H1 (cell line): ENCODE measurements around the gene NMRAL1. TPM values are rescaled to one million over a fixed set of nuclear protein-coding genes. Genes with fewer than 3 reads are reported as not detected.

Experiments used
- CTCF ChIA-PET: fragments of 300-600 bp; sonication (Branson Sonifier 250); formaldehyde crosslinking; loops from one replicate; lab custom pipeline; 2021; ENCODE audit not compliant: partially characterized antibody; lab: Charles Lee
- POLR2A ChIA-PET: fragments of 300-600 bp; sonication (Branson Sonifier 250); formaldehyde crosslinking; loops from one replicate; lab custom pipeline; 2021; ENCODE audit warnings: inconsistent platforms; ENCODE audit not compliant: partially characterized antibody; lab: Charles Lee
- DNase-seq, 2 experiments: peaks; one replicate each; pipeline versions ENCODE4 v3.0.0 to v3.0.0-alpha.2; 2010 to 2022; ENCODE audit warnings: low spot score in 2 of 2, low read depth in 1 of 2, mixed read lengths in 1 of 2
- FAIRE-seq: peaks from 2 replicates; lab custom pipeline; 2011; peaks lifted over from hg19 to GRCh38; lab: Jason Lieb, UNC
- H2AFZ ChIP-seq: 2 replicates; pipeline ENCODE4 v1.8.1; 2012; ENCODE audit warnings: low read length, inconsistent platforms
- H2AK5ac ChIP-seq: 2 replicates; pipeline ENCODE4 v1.6.1; 2013; ENCODE audit warnings: low read depth, low read length
- H2BK120ac ChIP-seq: replicated peaks from 2 replicates; pipeline ENCODE3; 2013; ENCODE audit warnings: low read depth, low read length, inconsistent platforms
- H2BK12ac ChIP-seq: 2 replicates; pipeline ENCODE4 v1.6.1; 2013; ENCODE audit warnings: low read depth, low read length
- H2BK15ac ChIP-seq: 2 replicates; pipeline ENCODE4 v1.6.1; 2013; ENCODE audit warnings: low read length
- H2BK20ac ChIP-seq: 2 replicates; pipeline ENCODE4 v1.6.1; 2013; ENCODE audit warnings: low read length
- H2BK5ac ChIP-seq: 2 replicates; pipeline ENCODE4 v1.6.1; 2013; ENCODE audit warnings: low read depth, low read length
- H3K14ac ChIP-seq: 2 replicates; pipeline ENCODE4 v1.6.1; 2013; ENCODE audit warnings: inconsistent platforms; ENCODE audit not compliant: insufficient read length
- H3K18ac ChIP-seq: 2 replicates; pipeline ENCODE4 v1.6.1; 2013; ENCODE audit warnings: low read length; ENCODE audit errors: extremely low read depth
- H3K23ac ChIP-seq: 2 replicates; pipeline ENCODE4 v1.6.1; 2013; ENCODE audit warnings: inconsistent platforms; ENCODE audit not compliant: insufficient read length
- H3K23me2 ChIP-seq: 2 replicates; pipeline ENCODE4 v1.6.1; 2013; ENCODE audit warnings: low read depth, low read length
- H3K27ac ChIP-seq: 2 replicates; pipeline ENCODE4 v1.6.1; 2011; ENCODE audit warnings: low read depth, low read length, inconsistent platforms
- H3K27me3 ChIP-seq, 4 experiments: replicated peaks in 1 of 4; 1 replicate in 1 of 4; 2 replicates in 3 of 4; pipeline versions ENCODE4 v1.6.1 to v1.8.1; 2011 to 2013; ENCODE audit warnings: low read length in 3 of 4, mild to moderate bottlenecking in 3 of 4, inconsistent platforms in 2 of 4, mixed read lengths in 2 of 4, moderate library complexity in 1 of 4; ENCODE audit not compliant: control insufficient read depth in 3 of 4, insufficient read depth in 3 of 4; ENCODE audit errors: extremely low read depth in 1 of 4
- H3K36me3 ChIP-seq, 4 experiments: 2 replicates each; pipeline versions ENCODE4 v1.6.1 to v1.8.1; 2011 to 2013; ENCODE audit warnings: mild to moderate bottlenecking in 4 of 4, low read length in 3 of 4, moderate library complexity in 2 of 4, control low read depth in 1 of 4, inconsistent platforms in 1 of 4; ENCODE audit not compliant: insufficient read depth in 4 of 4, control insufficient read depth in 2 of 4
- H3K4ac ChIP-seq: replicated peaks from 2 replicates; pipeline ENCODE3; 2013; ENCODE audit warnings: low read length, low read depth, mixed read lengths, inconsistent platforms; ENCODE audit not compliant: insufficient read length
- H3K4me1 ChIP-seq, 4 experiments: replicated peaks in 1 of 4; 1 replicate in 1 of 4; 2 replicates in 3 of 4; pipeline versions ENCODE4 v1.6.1 to v1.8.1; 2011 to 2013; ENCODE audit warnings: low read length in 3 of 4, inconsistent platforms in 2 of 4, mixed read lengths in 1 of 4; ENCODE audit not compliant: insufficient read depth in 4 of 4, control insufficient read depth in 3 of 4
- H3K4me2 ChIP-seq, 2 experiments: 2 replicates each; pipeline versions ENCODE4 v1.6.1 to v1.8.1; 2011 to 2013; ENCODE audit warnings: low read depth in 2 of 2, low read length in 2 of 2, control low read depth in 1 of 2, inconsistent platforms in 1 of 2, mild to moderate bottlenecking in 1 of 2; ENCODE audit not compliant: insufficient read depth in 1 of 2
- H3K4me3 ChIP-seq, 4 experiments: fragments of 200-600, 300-600 bp in 1 of 4; sonication (generic), shearing (Covaris generic), sonication (Bioruptor Twin) in 1 of 4; 2 replicates each; pipeline versions ENCODE4 v1.5.1 to v1.8.1; 2011 to 2016; ENCODE audit warnings: low read length in 4 of 4, low read depth in 3 of 4, control low read depth in 2 of 4, inconsistent platforms in 2 of 4, mild to moderate bottlenecking in 2 of 4, mixed read lengths in 1 of 4, moderate library complexity in 1 of 4; ENCODE audit not compliant: insufficient read depth in 2 of 4; ENCODE audit errors: extremely low read depth in 1 of 4
- H3K56ac ChIP-seq: replicated peaks from 2 replicates; pipeline ENCODE3; 2013; ENCODE audit warnings: low read depth, mild to moderate bottlenecking, mixed read lengths, low read length, inconsistent platforms; ENCODE audit not compliant: insufficient read length
- H3K79me1 ChIP-seq: 2 replicates; pipeline ENCODE4 v1.6.1; 2013; ENCODE audit warnings: low read depth, low read length, control low read depth
- H3K79me2 ChIP-seq, 2 experiments: 2 replicates each; pipeline versions ENCODE4 v1.6.1 to v1.8.1; 2012 to 2013; ENCODE audit warnings: low read length in 2 of 2, mild to moderate bottlenecking in 2 of 2, inconsistent platforms in 1 of 2; ENCODE audit not compliant: insufficient read depth in 2 of 2, control insufficient read depth in 1 of 2
- H3K9ac ChIP-seq, 4 experiments: replicated peaks in 1 of 4; 1 replicate in 1 of 4; 2 replicates in 3 of 4; pipeline versions ENCODE4 v1.6.1 to v1.8.1; 2011 to 2013; ENCODE audit warnings: low read depth in 3 of 4, low read length in 3 of 4, control low read depth in 2 of 4, mild to moderate bottlenecking in 2 of 4, moderate library complexity in 2 of 4, inconsistent platforms in 1 of 4; ENCODE audit errors: extremely low read depth in 1 of 4
- H3K9me3 ChIP-seq, 2 experiments: 2 replicates each; pipeline versions ENCODE4 v1.6.1 to v1.8.1; 2012 to 2013; ENCODE audit warnings: mild to moderate bottlenecking in 2 of 2, moderate library complexity in 2 of 2, control low read depth in 1 of 2, inconsistent platforms in 1 of 2, low read depth in 1 of 2, low read length in 1 of 2, mixed read lengths in 1 of 2; ENCODE audit not compliant: insufficient read depth in 2 of 2
- H4K20me1 ChIP-seq, 2 experiments: replicated peaks in 1 of 2; 2 replicates each; pipeline versions ENCODE3 to v1.8.1; 2011 to 2013; ENCODE audit warnings: inconsistent platforms in 2 of 2, low read length in 2 of 2, mild to moderate bottlenecking in 1 of 2; ENCODE audit not compliant: insufficient read depth in 2 of 2, control insufficient read depth in 1 of 2
- H4K5ac ChIP-seq: 2 replicates; pipeline ENCODE4 v1.6.1; 2013; ENCODE audit warnings: low read length, low read depth, mixed read lengths, inconsistent platforms; ENCODE audit not compliant: insufficient read length
- H4K8ac ChIP-seq: 2 replicates; pipeline ENCODE4 v1.8.0; 2013; ENCODE audit warnings: mild to moderate bottlenecking, moderate library complexity, low read length, inconsistent platforms; ENCODE audit not compliant: insufficient read depth; ENCODE audit errors: extremely low read depth
- H4K91ac ChIP-seq: replicated peaks from 2 replicates; pipeline ENCODE3; 2013; ENCODE audit warnings: low read length, mixed read lengths, inconsistent platforms; ENCODE audit not compliant: insufficient read length
- BCL11A ChIP-seq, 2 experiments: IDR thresholded peaks; one replicate each; pipeline ENCODE4 v1.6.1; 2011; ENCODE audit warnings: low read depth in 2 of 2, low read length in 2 of 2, mild to moderate bottlenecking in 2 of 2
- CBX8 ChIP-seq: fragments of 300-800, 300-1000 bp; sonication (generic); IDR thresholded peaks from 2 replicates; pipeline ENCODE4 v1.7.1; 2016; ENCODE audit warnings: low read depth, low read length, borderline replicate concordance
- JUND ChIP-seq: IDR thresholded peaks from 2 replicates; pipeline ENCODE4 v1.6.1; 2011; ENCODE audit warnings: mild to moderate bottlenecking, improper control_type of control experiment, low read length
- MAFK ChIP-seq: IDR thresholded peaks from 2 replicates; pipeline ENCODE4 v1.6.1; 2012; ENCODE audit warnings: low read depth, mild to moderate bottlenecking, improper control_type of control experiment, low read length
- PHF8 ChIP-seq: fragments of 200-600 bp; sonication (generic); conservative IDR thresholded peaks from 2 replicates; pipeline ENCODE4 v1.7.1; 2012; ENCODE audit warnings: low read depth, mild to moderate bottlenecking, inconsistent platforms, low read length, moderate library complexity
- RAD21 ChIP-seq, 2 experiments: IDR thresholded peaks in 1 of 2; conservative IDR thresholded peaks in 1 of 2; 2 replicates each; pipeline ENCODE4 v1.6.1; 2011; ENCODE audit warnings: low read depth in 2 of 2, low read length in 2 of 2, improper control_type of control experiment in 1 of 2, inconsistent platforms in 1 of 2, mild to moderate bottlenecking in 1 of 2, moderate library complexity in 1 of 2
- SIN3A ChIP-seq, 2 experiments: IDR thresholded peaks in 1 of 2; conservative IDR thresholded peaks in 1 of 2; 2 replicates each; pipeline ENCODE4 v1.6.1; 2011 to 2012; ENCODE audit warnings: low read length in 2 of 2, improper control_type of control experiment in 1 of 2, low read depth in 1 of 2, mild to moderate bottlenecking in 1 of 2
- TAF1 ChIP-seq: IDR thresholded peaks from 2 replicates; pipeline ENCODE4 v1.6.1; 2011; ENCODE audit warnings: mild to moderate bottlenecking, low read depth, low read length
- WGBS, 2 experiments: shearing (Covaris generic) in 1 of 2; methylation state at CpG; one replicate each; pipeline versions ENCODE4 v1.1.6 to v1.1.7; 2013 to 2015; ENCODE audit warnings: low lambda C conversion rate in 2 of 2, mixed read lengths in 2 of 2, inconsistent platforms in 1 of 2, low coverage in 1 of 2, missing lambda C conversion rate in 1 of 2; ENCODE audit not compliant: insufficient replicate concordance in 2 of 2, insufficient coverage in 1 of 2, insufficient read length in 1 of 2; ENCODE audit errors: extremely low coverage in 1 of 2, missing lambda C conversion rate in 1 of 2; 5-methylcytosine and 5-hydroxymethylcytosine counted together
- polyA plus RNA-seq, 7 experiments: library from polyadenylated mRNA; depleted of rRNA in 3 of 7; stranded (reverse) in 5 of 7; unstranded in 2 of 7; fragments of >200 nt in 5 of 7; fragments of 200-250 nt in 2 of 7; gene quantifications; 1 replicate in 5 of 7; 2 replicates in 1 of 7; 4 replicates in 1 of 7; pipeline versions ENCODE4 v1.2.1 to v1.2.3, GENCODE V29; 2011 to 2013; ENCODE audit warnings: missing spikeins in 2 of 7, mixed read lengths in 2 of 7
- total RNA-seq: library from RNA; stranded (reverse); fragmentation: NEBNext Ultra II Directional; extraction: Animal tissue kit (Norgen Biotek cat#: 25700); gene quantifications from 2 replicates; pipeline ENCODE4 v1.2.1, GENCODE V29; 2021

NMRAL1 gene
- total and polyA plus RNA-seq, 2 of the 8 experiments (the other 6 are each of a cell fraction or from before 2014, with no cell fraction given), result 66.8 to 143 TPM

DNA sequence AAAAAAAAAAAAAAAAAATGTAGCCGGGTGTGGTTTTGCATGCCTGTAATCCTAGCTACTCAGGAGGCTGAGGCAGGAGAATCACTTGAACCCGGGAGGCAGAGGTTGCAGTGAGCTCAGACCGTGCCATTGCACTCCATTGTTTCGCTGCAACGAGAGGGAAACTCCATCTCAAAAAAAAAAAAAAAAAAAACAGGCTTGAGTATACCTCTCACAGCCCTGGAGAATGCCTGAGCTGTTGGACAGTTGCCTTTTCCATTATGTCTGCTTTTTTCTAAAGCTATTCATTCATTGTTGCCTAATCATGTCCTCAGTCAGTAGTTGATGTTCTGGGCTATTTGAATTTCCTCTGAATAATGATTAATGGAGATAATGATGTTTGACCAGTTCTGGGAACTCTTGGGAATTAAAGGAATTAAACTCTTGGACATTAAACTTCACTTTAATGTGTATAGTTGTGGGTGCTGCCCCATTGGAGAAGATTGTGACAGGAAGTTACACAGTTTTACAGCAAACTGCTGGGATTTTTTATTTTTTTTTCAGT, 13.6 kb upstream of the NMRAL1 start:
- no peaks in the 10 kb centered on the region for H3K4me1 ChIP-seq
- no peak overlapping the region for H3K18ac ChIP-seq
- no peak overlapping the region for H3K27ac ChIP-seq
- no peak overlapping the region for H2BK12ac ChIP-seq
- peaks cover 7% of the 10 kb centered on the region for H3K79me1 ChIP-seq
- DNase-seq (no peak), FAIRE-seq (no peak)
- WGBS, 2 experiments, result 81% methylated on average over 4 of the region's 5 CpGs; no CpG with 5 or more reads in 1 of the 2 experiments
- no peak overlapping the region for H2BK5ac ChIP-seq
- no peaks in the 10 kb centered on the region for H4K20me1 ChIP-seq
- H4K5ac ChIP-seq, result no peak overlapping the region
- peaks cover under 1% of the 10 kb centered on the region; the same call in 1 of the 2 replicates for H3K23me2 ChIP-seq
- H3K4me3 ChIP-seq, result no peak overlapping the region
- H3K4ac ChIP-seq, result no peak overlapping the region
- H3K79me2 ChIP-seq, result no peaks in the 10 kb centered on the region; a peak in 1 of 4 replicates
- no peak overlapping the region for H2BK15ac ChIP-seq
- TF ChIP-seq BCL11A (IDR thresholded peaks at IDR 0.05; ENCODE audit: low read depth in 2 of 2, low read length in 2 of 2), result no peak
- TF ChIP-seq CBX8, result no peak
- TF ChIP-seq TAF1, result no peak
- TF ChIP-seq SIN3A (conservative IDR thresholded peaks at IDR 0.05 in 1 of 2, IDR thresholded peaks at IDR 0.05 in 1 of 2; ENCODE audit: low read depth in 1 of 2, low read length in 2 of 2), result no peak
- TF ChIP-seq PHF8, result no peak
- no peak for TF ChIP-seq RAD21 (IDR thresholded peaks at IDR 0.05 in 1 of 2, conservative IDR thresholded peaks at IDR 0.05 in 1 of 2; ENCODE audit: low read depth in 2 of 2, low read length in 2 of 2)
- TF ChIP-seq MAFK, result no peak
- no peak for TF ChIP-seq JUND
- no peak overlapping the region for H3K4me2 ChIP-seq
- H3K56ac ChIP-seq, result no peak overlapping the region
- POLR2A ChIA-PET, result interaction anchor here (1.0 to 2.4 kb wide), 2 partner anchors 10 to 107 kb away, joined by 3 to 6 read pairs; no protein-coding TSS in a partner anchor
- H3K36me3 ChIP-seq, result peaks cover 0 to 3% (median 0%) of the 10 kb centered on the region in 4 experiments; a peak in 1 of 8 replicates
- no peak overlapping the region for H4K91ac ChIP-seq
- H2AFZ ChIP-seq, result no peak overlapping the region
- H2BK120ac ChIP-seq, result no peak overlapping the region
- H2AK5ac ChIP-seq, result no peak overlapping the region
- H4K8ac ChIP-seq, result no peak overlapping the region
- no peak overlapping the region for H3K14ac ChIP-seq
- H3K27me3 ChIP-seq, result no peaks in the 10 kb centered on the region
- no peak overlapping the region for H2BK20ac ChIP-seq
- CTCF ChIA-PET, result interaction anchor here (0.6 to 2.4 kb wide), 7 partner anchors 9 to 554 kb away, joined by 3 to 9 read pairs (median 3); no protein-coding TSS in a partner anchor
- no peak overlapping the region for H3K23ac ChIP-seq
- no peaks in the 10 kb centered on the region for H3K9me3 ChIP-seq
- no peak overlapping the region for H3K9ac ChIP-seq
